Neural crest cell (in vitro differentiated cells): Measurements from ENCODE around the gene PLXNB1. TPM values are rescaled to one million over a fixed set of nuclear protein-coding genes. Genes with fewer than 3 reads are reported as not detected.

Experiments used
- DNase-seq: peaks from one replicate; pipeline ENCODE4 v3.0.0; 2021; ENCODE audit warnings: low read depth, mixed read lengths, low spot score
- H3K27ac Mint-ChIP-seq: one replicate; pipeline ENCODE4 v1.8.0; 2021; ENCODE audit warnings: mild to moderate bottlenecking, mixed read lengths; ENCODE audit not compliant: unreplicated experiment
- H3K27me3 Mint-ChIP-seq: 2 replicates; pipeline ENCODE4 v1.8.0; 2021; ENCODE audit warnings: low read depth, mild to moderate bottlenecking, mixed read lengths
- H3K36me3 Mint-ChIP-seq: 2 replicates; pipeline ENCODE4 v1.8.0; 2021; ENCODE audit warnings: low read depth, mild to moderate bottlenecking, mixed read lengths
- H3K4me1 Mint-ChIP-seq: 2 replicates; pipeline ENCODE4 v1.8.0; 2021; ENCODE audit warnings: mixed read lengths
- H3K4me3 Mint-ChIP-seq: one replicate; pipeline ENCODE4 v1.8.0; 2021; ENCODE audit warnings: mild to moderate bottlenecking, mixed read lengths
- H3K9me3 Mint-ChIP-seq: 2 replicates; pipeline ENCODE4 v1.8.0; 2021; ENCODE audit warnings: mixed read lengths
- long read RNA-seq: library from polyadenylated mRNA; unstranded; transcript quantifications from one replicate; pipeline ENCODE4 v2.0.0, GENCODE V29; 2020
- total RNA-seq: library from RNA; stranded (reverse); gene quantifications from 2 replicates; pipeline ENCODE4 v1.2.1, GENCODE V29; 2021
- TF ChIP-seq, protein P1 (sequence below): fragments of 200-600 bp; sonication (generic); conservative IDR thresholded peaks from 2 replicates; pipeline ENCODE4 v1.5.0; 2021; ENCODE audit warnings: antibody characterized with exemption, mild to moderate bottlenecking

PLXNB1 gene, protein sequence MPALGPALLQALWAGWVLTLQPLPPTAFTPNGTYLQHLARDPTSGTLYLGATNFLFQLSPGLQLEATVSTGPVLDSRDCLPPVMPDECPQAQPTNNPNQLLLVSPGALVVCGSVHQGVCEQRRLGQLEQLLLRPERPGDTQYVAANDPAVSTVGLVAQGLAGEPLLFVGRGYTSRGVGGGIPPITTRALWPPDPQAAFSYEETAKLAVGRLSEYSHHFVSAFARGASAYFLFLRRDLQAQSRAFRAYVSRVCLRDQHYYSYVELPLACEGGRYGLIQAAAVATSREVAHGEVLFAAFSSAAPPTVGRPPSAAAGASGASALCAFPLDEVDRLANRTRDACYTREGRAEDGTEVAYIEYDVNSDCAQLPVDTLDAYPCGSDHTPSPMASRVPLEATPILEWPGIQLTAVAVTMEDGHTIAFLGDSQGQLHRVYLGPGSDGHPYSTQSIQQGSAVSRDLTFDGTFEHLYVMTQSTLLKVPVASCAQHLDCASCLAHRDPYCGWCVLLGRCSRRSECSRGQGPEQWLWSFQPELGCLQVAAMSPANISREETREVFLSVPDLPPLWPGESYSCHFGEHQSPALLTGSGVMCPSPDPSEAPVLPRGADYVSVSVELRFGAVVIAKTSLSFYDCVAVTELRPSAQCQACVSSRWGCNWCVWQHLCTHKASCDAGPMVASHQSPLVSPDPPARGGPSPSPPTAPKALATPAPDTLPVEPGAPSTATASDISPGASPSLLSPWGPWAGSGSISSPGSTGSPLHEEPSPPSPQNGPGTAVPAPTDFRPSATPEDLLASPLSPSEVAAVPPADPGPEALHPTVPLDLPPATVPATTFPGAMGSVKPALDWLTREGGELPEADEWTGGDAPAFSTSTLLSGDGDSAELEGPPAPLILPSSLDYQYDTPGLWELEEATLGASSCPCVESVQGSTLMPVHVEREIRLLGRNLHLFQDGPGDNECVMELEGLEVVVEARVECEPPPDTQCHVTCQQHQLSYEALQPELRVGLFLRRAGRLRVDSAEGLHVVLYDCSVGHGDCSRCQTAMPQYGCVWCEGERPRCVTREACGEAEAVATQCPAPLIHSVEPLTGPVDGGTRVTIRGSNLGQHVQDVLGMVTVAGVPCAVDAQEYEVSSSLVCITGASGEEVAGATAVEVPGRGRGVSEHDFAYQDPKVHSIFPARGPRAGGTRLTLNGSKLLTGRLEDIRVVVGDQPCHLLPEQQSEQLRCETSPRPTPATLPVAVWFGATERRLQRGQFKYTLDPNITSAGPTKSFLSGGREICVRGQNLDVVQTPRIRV (N-terminal part only)
- 161 and 180 TPM in 2 replicates for total RNA-seq
- long read RNA-seq, partial matches to known transcripts, result 11 of 16 reads
- long read RNA-seq, other reads (novel, unspliced or antisense), result 5 of 16 reads

DNA sequence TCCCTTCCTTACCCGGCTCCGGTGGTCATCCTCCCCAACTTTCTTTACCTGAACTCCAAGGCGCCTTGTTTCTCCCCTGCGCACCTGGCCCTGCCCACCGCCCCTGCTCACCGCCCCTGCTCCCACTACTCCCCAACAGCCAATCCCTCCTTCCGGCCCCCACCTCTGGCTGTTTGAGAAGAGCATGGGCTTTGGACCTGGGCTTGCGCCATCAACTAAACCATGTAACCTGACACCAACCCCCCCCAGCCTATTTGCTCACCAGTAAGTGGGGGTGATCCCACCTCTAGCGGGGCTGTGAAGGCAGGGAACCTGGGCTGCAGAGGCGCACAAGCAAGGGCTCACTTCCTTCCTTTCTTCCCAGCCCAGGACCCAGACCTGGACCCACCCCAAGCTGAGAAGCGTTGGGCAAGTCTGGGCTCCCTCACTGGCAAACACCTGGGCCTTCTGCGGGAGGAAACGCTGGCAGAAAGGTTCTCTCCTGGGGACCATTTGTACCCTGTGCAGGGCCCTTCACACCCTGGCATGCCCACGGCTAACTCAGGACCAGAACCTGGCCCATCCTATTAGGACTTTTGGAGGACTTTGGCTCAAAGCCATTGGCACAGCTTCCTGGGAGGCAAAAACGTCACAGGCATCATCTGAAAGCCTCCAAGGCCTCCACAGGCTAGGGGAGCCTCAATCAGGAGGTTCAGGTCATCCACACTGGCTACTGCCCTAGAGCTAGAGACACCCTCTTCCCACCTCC lies at the start of gene PLXNB1:
TSS of gene PLXNB1 (minus strand) at position 127 of the 748 bp plus-strand sequence. CDS start 5,475 bp downstream, outside the sequence.
- TF ChIP-seq, protein P1, sequence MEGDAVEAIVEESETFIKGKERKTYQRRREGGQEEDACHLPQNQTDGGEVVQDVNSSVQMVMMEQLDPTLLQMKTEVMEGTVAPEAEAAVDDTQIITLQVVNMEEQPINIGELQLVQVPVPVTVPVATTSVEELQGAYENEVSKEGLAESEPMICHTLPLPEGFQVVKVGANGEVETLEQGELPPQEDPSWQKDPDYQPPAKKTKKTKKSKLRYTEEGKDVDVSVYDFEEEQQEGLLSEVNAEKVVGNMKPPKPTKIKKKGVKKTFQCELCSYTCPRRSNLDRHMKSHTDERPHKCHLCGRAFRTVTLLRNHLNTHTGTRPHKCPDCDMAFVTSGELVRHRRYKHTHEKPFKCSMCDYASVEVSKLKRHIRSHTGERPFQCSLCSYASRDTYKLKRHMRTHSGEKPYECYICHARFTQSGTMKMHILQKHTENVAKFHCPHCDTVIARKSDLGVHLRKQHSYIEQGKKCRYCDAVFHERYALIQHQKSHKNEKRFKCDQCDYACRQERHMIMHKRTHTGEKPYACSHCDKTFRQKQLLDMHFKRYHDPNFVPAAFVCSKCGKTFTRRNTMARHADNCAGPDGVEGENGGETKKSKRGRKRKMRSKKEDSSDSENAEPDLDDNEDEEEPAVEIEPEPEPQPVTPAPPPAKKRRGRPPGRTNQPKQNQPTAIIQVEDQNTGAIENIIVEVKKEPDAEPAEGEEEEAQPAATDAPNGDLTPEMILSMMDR, result no peak
- Mint-ChIP-seq H3K27ac (peak within 1 kb of the TSS; percentile 96), H3K4me1 (peaks cover 52% of the 10 kb centered on the region), H3K9me3 (no peaks in the 10 kb centered on the region), H3K4me3 (peak within 1 kb of the TSS; percentile 87), H3K36me3 (peaks cover 4% of the 10 kb centered on the region), H3K27me3 (no peaks in the 10 kb centered on the region)
- no peak for DNase-seq

DNA sequence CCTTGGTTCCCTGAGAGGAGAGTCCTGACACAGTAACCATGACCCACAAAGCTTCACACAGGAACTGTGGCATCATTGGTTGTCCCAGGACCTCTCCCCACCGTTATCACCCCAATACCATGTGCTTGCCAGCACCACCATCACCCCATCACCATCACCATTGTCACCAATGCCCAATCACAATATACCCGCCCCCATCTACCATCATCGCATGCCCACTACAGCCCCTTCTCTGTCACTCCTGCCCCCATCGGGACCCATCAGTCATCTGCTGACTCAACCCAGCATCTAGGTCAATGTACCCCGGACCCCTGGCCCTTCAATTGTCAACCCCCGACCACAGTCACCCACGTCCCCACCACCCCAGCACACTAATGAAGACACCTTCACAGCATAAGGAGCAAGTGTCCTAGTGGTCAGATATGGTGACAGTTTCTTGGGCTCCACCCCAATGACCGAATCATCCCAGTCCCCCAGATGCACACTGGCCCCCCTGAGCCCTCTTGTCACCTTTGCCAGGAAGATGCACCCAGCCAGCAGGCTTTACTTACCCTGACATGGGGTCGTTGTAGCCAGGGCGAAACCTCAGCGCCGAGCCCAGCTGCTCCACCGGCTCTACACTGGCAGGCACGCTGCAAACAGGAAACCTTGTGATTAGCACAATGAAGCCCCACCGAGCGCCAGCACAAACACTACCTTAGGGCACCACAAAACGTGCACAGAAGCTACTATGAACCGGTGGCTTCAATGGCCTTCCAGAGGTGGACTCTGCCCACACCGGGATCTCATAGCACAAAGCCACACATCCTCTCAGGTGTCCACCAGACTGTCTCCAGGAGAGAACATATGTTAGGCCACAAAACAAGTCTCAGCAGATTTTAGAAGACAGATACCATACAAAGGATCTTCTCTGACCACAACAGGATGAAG lies 49.0 kb upstream of the PLXNB1 start:
- Mint-ChIP-seq H3K9me3 (no peaks in the 10 kb centered on the region), H3K4me1 (peaks cover 6% of the 10 kb centered on the region), H3K36me3 (no peaks in the 10 kb centered on the region), H3K27me3 (no peaks in the 10 kb centered on the region), H3K27ac (no peak overlapping the region), H3K4me3 (no peak overlapping the region)
- TF ChIP-seq, protein P1, result no peak
- DNase-seq, result no peak

DNA sequence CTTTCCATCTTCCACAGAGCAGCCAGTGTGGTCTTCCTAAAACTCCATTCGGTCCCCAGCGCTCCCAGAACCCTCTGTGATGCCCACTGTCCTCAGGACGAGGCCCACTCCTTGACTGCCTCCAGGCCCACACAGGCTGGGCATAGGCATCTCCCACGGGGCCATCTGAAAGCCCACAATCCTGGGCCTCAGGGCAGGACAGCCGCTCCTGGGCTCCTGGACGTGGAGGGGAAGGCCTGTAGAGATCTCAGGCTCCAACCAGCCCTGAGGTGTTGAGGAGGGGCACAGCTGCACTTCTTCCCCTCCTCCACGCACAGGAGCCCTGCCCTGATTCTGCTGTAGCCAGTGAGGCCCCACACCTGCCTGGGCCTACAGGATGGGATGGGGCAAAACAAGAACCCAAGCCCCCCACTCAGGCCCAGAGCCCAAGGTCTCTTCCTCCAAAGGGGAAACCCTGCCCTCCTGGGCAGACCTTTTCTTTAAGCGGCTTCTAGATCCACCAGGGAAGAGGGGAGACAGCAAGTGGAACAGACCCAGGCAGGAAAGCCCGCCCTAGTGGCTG lies 48.2 kb upstream of the PLXNB1 start:
- H3K27ac Mint-ChIP-seq, result no peak overlapping the region
- no peaks in the 10 kb centered on the region for H3K36me3 Mint-ChIP-seq
- H3K27me3 Mint-ChIP-seq, result no peaks in the 10 kb centered on the region
- H3K9me3 Mint-ChIP-seq, result no peaks in the 10 kb centered on the region
- peaks cover 14% of the 10 kb centered on the region for H3K4me1 Mint-ChIP-seq
- no peak overlapping the region for H3K4me3 Mint-ChIP-seq
- no peak for DNase-seq
- TF ChIP-seq, protein P1, result no peak

DNA sequence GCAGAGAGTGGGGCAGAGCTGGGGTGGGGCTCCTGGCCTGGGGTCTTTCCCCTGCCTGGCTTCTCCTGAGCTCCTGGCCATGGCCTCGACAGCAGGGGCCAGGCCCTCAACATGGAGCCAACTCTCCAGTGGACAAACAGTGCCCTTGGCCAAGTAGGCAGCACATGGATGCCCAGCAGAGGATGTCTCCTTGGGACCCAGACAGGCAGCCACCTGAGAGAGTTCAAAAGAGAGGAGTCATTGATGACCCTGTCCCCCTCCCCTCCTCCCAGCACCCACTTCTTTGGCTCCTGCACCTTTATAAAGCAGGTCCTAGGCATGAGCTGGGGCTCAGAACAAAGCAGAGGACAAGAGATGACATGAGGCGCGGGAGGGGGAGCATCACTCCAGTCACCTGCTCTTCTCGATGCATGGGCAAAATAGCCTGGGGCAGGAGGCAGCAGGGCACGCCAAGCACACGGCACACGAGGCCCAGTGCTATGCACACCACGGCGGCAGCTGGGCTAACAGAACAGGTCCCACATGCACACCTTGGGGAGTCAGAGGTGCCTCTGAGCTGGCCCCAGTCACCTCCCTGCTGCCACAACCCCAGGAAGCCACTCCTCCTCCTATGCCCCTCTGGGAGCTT lies 46.7 kb upstream of the PLXNB1 start:
- H3K36me3 Mint-ChIP-seq, result no peaks in the 10 kb centered on the region
- peaks cover 19% of the 10 kb centered on the region for H3K4me1 Mint-ChIP-seq
- DNase-seq, result no peak
- TF ChIP-seq, protein P1, result no peak
- H3K27ac Mint-ChIP-seq, result peak overlapping the region; percentile 27
- H3K4me3 Mint-ChIP-seq, result no peak overlapping the region
- H3K9me3 Mint-ChIP-seq, result no peaks in the 10 kb centered on the region
- no peaks in the 10 kb centered on the region for H3K27me3 Mint-ChIP-seq
